Naive thymus-derived CD8-positive, alpha-beta T cell (primary cell): ENCODE data around the gene KLHL20. TPM values are rescaled to one million over a fixed set of nuclear protein-coding genes. Genes with fewer than 3 reads are reported as not detected.
"Not testable (repeated sequence)": the region's sequence is repeated elsewhere in the genome, so short reads cannot be mapped to it uniquely, and the experiment has no call there.

Experiments used
- ATAC-seq, 2 donors: fragments of 150-1000 bp; cut with Tn5 transposase in 1 of 2; sonication (Bioruptor Pico), chemical (Tn5 transposase) in 1 of 2; 1 replicate in 1 of 2; 2 replicates in 1 of 2; pipeline ENCODE4 v1.10.0; 2021; ENCODE audit warnings: mild to moderate bottlenecking in 2 of 2, moderate library complexity in 2 of 2
- POLR2A ChIA-PET: fragments of 350-600 bp; sonication (Branson Sonifier 250); formaldehyde crosslinking; loops from one replicate; lab custom pipeline; 2021; ENCODE audit warnings: antibody characterized with exemption; lab: Charles Lee
- DNase-seq, 10 donors: peaks; one replicate each; pipeline versions ENCODE4 v3.0.0 to v3.0.0-alpha.2; 2020 to 2022
- H3K27ac Mint-ChIP-seq, 10 donors: one replicate each; pipeline ENCODE4 v1.8.0; 2020 to 2022; ENCODE audit warnings: mild to moderate bottlenecking in 10 of 10, mixed read lengths in 10 of 10, moderate library complexity in 4 of 10, inconsistent platforms in 1 of 10
- H3K27me3 Mint-ChIP-seq, 5 donors: one replicate each; pipeline ENCODE4 v1.8.0; 2021 to 2022; ENCODE audit warnings: mixed read lengths in 5 of 5
- H3K36me3 Mint-ChIP-seq, 3 donors: one replicate each; pipeline ENCODE4 v1.8.0; 2020 to 2022; ENCODE audit warnings: mixed read lengths in 3 of 3, mild to moderate bottlenecking in 2 of 3, inconsistent platforms in 1 of 3
- H3K4me1 Mint-ChIP-seq, 4 donors: one replicate each; pipeline ENCODE4 v1.8.0; 2021 to 2022; ENCODE audit warnings: mixed read lengths in 4 of 4
- H3K4me3 Mint-ChIP-seq, 10 donors: one replicate each; pipeline ENCODE4 v1.8.0; 2020 to 2022; ENCODE audit warnings: mild to moderate bottlenecking in 10 of 10, mixed read lengths in 10 of 10, moderate library complexity in 6 of 10, inconsistent platforms in 1 of 10
- H3K9me3 Mint-ChIP-seq, 9 donors: one replicate each; pipeline ENCODE4 v1.8.0; 2020 to 2022; ENCODE audit warnings: mixed read lengths in 9 of 9, mild to moderate bottlenecking in 3 of 9, inconsistent platforms in 1 of 9, moderate library complexity in 1 of 9
- polyA plus RNA-seq, 3 donors: library from polyadenylated mRNA; unstranded; fragments of 300-500 nt; fragmentation: Illumina TruSeq; gene quantifications; one replicate each; pipeline ENCODE4 v1.2.3, GENCODE V29; 2021
- total RNA-seq, 8 experiments: library from RNA in 2 of 8; stranded (reverse) in 2 of 8; gene quantifications; one replicate each; pipeline ENCODE4 v1.2.3 and lab custom pipeline; 2021 to 2026

The KLHL20 gene
- total and polyA plus RNA-seq, 5 experiments from 2014 or later, result 21.1 to 40.8 (median 27.1) TPM

DNA sequence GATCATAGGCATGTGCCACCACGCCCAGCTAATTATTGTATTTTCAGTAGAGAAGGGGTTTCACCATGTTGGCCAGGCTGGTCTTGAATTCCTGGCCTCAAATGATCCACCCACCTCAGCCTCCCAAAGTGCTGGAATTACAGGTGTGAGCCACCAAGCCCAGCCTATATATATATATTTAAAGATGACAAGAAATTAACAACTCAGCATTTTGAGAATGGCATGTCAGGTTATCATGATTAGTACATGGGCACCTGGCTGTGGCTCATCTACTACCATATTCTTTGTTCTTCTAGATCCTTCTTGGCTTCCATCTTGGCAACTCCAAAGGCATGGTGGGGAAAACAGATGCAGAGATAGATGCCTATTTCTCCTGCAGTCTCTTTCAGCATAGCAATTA lies 85.2 kb downstream of the KLHL20 start:
- DNase-seq, ATAC-seq, POLR2A ChIA-PET, H3K9me3 Mint-ChIP-seq, H3K4me3 Mint-ChIP-seq, H3K4me1 Mint-ChIP-seq, H3K27me3 Mint-ChIP-seq, H3K27ac Mint-ChIP-seq: not testable (repeated sequence)
- H3K36me3 Mint-ChIP-seq, result peaks cover 0 to 50% (median 20%) of the 10 kb centered on the region in 3 donors

- POLR2A ChIA-PET, result no interaction called here
- Mint-ChIP-seq H3K36me3 (peaks cover 4 to 67% (median 21%) of the 10 kb centered on the region in 3 donors), H3K27me3 (no peaks in the 10 kb centered on the region), H3K4me1 (no peaks in the 10 kb centered on the region), H3K9me3 (no peaks in the 10 kb centered on the region), H3K4me3 (no peak overlapping the region), H3K27ac (no peak overlapping the region)
- ATAC-seq (no peak), DNase-seq (no peak)
These were observed 88.2 kb downstream of the KLHL20 start for GRCh38 chr1:173802961-173803360.

DNA sequence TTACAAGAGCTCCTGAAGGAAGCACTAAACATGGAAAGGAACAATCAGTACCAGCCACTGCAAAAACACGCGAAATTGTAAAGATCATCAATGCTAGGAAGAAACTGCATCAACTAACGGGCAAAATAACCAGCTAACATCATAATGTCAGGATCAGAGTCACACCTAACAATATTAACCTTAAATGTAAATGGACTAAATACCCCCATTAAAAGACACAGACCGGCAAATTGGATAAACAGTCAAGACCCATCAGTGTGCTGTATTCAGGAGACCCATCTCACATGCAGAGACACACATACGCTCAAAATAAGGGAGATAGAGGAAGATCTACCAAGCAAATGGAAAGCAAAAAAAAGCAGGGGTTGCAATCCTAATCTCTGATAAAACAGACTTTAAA lies 98.9 kb downstream of the KLHL20 start:
- H3K9me3 Mint-ChIP-seq, H3K27me3 Mint-ChIP-seq, DNase-seq, H3K4me3 Mint-ChIP-seq, ATAC-seq, POLR2A ChIA-PET: not testable (repeated sequence)
- H3K4me1 Mint-ChIP-seq, result peaks cover 21 to 51% (median 38%) of the 10 kb centered on the region in 4 donors
- H3K36me3 Mint-ChIP-seq, result peaks cover 16 to 38% (median 31%) of the 10 kb centered on the region in 3 donors
- peak overlapping the region in 3 of 10 donors; percentile 22 to 35 (median 27) for H3K27ac Mint-ChIP-seq

- no peak for DNase-seq
- POLR2A ChIA-PET, result no interaction called here
- H3K4me1 Mint-ChIP-seq, result peaks cover 39 to 65% (median 55%) of the 10 kb centered on the region in 4 donors
- peaks cover 4 to 24% (median 15%) of the 10 kb centered on the region in 3 donors for H3K36me3 Mint-ChIP-seq
- no peak for ATAC-seq
- no peak overlapping the region for H3K4me3 Mint-ChIP-seq
- H3K27ac Mint-ChIP-seq, result peak overlapping the region in 1 of 10 donors; percentile 46
- H3K9me3 Mint-ChIP-seq, result no peaks in the 10 kb centered on the region
- H3K27me3 Mint-ChIP-seq, result no peaks in the 10 kb centered on the region
These were observed 103.7 kb downstream of the KLHL20 start for GRCh38 chr1:173818459-173818858.

DNA sequence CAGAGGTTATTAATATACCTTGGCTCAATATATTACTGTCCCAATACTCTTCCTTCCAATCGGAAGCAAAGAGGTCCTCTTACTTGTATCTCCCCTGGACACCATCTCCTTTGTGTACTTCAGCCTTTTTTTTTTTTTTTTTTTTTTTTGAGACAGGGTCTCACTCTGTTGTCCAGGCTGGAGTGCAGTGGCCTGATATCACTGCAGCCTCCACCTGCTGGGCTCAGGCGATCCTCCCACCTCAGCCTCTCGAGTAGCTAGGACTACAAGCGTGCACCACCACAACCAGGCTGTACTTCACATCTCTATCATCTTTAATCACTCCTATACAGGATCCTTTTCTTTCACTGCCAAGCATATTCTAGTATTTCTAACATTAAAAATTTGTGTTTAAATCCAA lies 106.9 kb downstream of the KLHL20 start:
- no peak for ATAC-seq
- no peak for DNase-seq
- Mint-ChIP-seq H3K4me3 (peak overlapping the region in 4 of 10 donors; percentile 7 to 50 (median 21)), H3K27me3 (no peaks in the 10 kb centered on the region), H3K27ac (no peak overlapping the region), H3K4me1 (peaks cover 32 to 56% (median 50%) of the 10 kb centered on the region in 4 donors), H3K36me3 (peaks cover 9 to 21% (median 10%) of the 10 kb centered on the region in 3 donors), H3K9me3 (no peaks in the 10 kb centered on the region)
- POLR2A ChIA-PET, result no interaction called here

DNA sequence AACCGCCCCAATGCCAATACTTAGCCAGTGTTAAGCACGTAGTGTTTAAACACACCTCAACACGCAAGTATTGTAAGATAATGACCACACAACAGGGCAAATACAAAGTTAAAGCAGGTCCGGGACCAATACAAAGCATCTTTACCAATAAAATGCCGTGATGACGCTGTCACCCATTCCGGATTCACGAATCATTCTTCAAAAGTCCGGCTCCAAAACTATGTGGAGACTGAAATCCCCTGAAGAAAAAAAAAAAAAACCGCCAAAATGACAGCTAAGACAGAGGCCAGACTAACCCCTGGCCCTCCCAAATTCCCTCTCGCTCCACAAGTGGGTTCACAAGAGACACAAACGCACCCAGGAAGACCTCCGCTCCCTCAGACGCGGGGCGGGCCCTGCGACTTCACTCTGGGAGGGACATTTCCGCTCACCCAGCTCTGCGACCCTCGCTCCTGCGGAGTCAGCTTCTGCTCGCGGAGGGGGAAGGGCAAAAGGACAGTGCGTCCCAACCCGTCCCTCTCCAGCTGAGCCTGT lies 109.1 kb downstream of the KLHL20 start:
- Mint-ChIP-seq H3K27me3 (no peaks in the 10 kb centered on the region), H3K9me3 (no peaks in the 10 kb centered on the region), H3K27ac (peak overlapping the region; percentile 92 to 98 (median 96)), H3K36me3 (peaks cover 2 to 20% (median 5%) of the 10 kb centered on the region in 3 donors), H3K4me1 (peaks cover 25 to 62% (median 48%) of the 10 kb centered on the region in 4 donors), H3K4me3 (peak overlapping the region; percentile 91 to 99 (median 98))
- ATAC-seq (peak; percentile 17 to 43), DNase-seq (peak in 2 of 10 donors; percentile 2 to 8)
- POLR2A ChIA-PET, result interaction anchor here (0.8 to 3.6 kb wide), 9 partner anchors 23 to 1176 kb away, joined by 3 to 47 read pairs (median 6); partner anchors contain the start of genes CACYBP, GAS5, KLHL20 and PRDX6

GRCh38 chr1:173824315-173825081 lies 109.7 kb downstream of the KLHL20 start, which contains the start of the genes CENPL and DARS2:
TSS of gene CENPL (minus strand) at chr1:173824883. CDS start at chr1:173811299, 13,584 bp downstream.
TSS of gene DARS2 (plus strand) at chr1:173824673. CDS start at chr1:173825230, 557 bp downstream.
- peak within 1 kb of the TSS; percentile 92 to 98 (median 96) for H3K27ac Mint-ChIP-seq
- ATAC-seq (peak; percentile 89 to 91), DNase-seq (peak; percentile 74 to 94 (median 90))
- no peaks in the 10 kb centered on the region for H3K27me3 Mint-ChIP-seq
- POLR2A ChIA-PET, result interaction anchor here (0.5 to 3.6 kb wide), 10 partner anchors 10 to 1175 kb away, joined by 3 to 47 read pairs (median 6); partner anchors contain the start of genes CACYBP, GAS5, KLHL20 and PRDX6
- H3K4me3 Mint-ChIP-seq, result peak within 1 kb of the TSS; percentile 91 to 99 (median 98)
- no peaks in the 10 kb centered on the region for H3K9me3 Mint-ChIP-seq
- peaks cover 2 to 21% (median 5%) of the 10 kb centered on the region in 3 donors for H3K36me3 Mint-ChIP-seq
- peaks cover 28 to 62% (median 50%) of the 10 kb centered on the region in 4 donors for H3K4me1 Mint-ChIP-seq

DNA sequence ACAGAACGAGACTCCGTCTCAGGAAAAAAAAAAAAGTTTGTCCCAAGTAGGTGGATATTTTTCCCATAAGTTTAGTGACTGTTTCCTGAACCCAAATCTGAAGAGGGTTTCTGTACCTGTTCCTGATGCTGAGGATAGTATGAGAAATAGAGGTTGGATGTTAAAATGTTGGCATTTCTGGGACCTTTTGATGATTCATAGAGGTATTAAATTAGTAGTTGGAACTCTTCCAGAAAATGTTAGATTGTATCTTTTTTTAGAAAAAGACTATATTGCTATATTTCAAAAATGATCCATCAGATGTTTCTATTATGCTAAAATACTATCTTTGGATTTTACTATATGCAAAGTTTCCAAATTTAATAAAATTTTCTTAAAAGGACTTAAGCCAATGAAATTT lies 112.8 kb downstream of the KLHL20 start:
- no peak for DNase-seq
- no peaks in the 10 kb centered on the region for H3K27me3 Mint-ChIP-seq
- peak overlapping the region in 1 of 10 donors; percentile 18 for H3K4me3 Mint-ChIP-seq
- H3K27ac Mint-ChIP-seq, result peak overlapping the region in 1 of 10 donors; percentile 35
- POLR2A ChIA-PET, result no interaction called here
- H3K36me3 Mint-ChIP-seq, result peaks cover 5 to 33% (median 7%) of the 10 kb centered on the region in 3 donors
- H3K4me1 Mint-ChIP-seq, result peaks cover 17 to 44% (median 33%) of the 10 kb centered on the region in 4 donors
- no peak for ATAC-seq
- H3K9me3 Mint-ChIP-seq, result no peaks in the 10 kb centered on the region

DNA sequence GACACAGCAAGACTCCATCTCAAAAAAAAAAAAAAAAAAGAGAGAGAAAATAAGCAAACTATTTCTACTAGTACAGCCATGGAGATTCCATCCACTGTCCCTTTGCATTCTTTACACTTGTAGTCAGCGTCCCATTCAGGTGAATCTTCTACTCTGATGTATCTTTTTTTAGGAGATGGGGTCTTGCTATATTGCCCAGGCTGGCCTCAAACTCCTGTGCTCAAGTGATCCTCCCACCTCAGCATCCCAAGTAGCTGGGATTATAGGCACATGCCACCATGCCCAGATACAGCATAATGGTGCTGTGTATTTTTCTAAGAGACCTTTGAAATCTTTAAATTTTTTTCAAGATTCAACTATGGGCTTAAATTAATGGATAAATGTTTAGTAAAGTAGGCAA lies 118.0 kb downstream of the KLHL20 start:
- H3K36me3 Mint-ChIP-seq, result peaks cover 0 to 67% (median 13%) of the 10 kb centered on the region in 3 donors
- no peak for ATAC-seq
- no peak overlapping the region for H3K27ac Mint-ChIP-seq
- no peak overlapping the region for H3K4me3 Mint-ChIP-seq
- H3K4me1 Mint-ChIP-seq, result peaks cover 0 to 6% (median 4%) of the 10 kb centered on the region in 4 donors
- DNase-seq, result no peak
- no peaks in the 10 kb centered on the region for H3K27me3 Mint-ChIP-seq
- H3K9me3 Mint-ChIP-seq, result no peaks in the 10 kb centered on the region
- POLR2A ChIA-PET, result interaction anchor here (0.7 kb wide), 1 partner anchor 264 kb away, joined by 4 read pairs; no protein-coding TSS in a partner anchor

Other genes starting within 250 kb of the KLHL20 start
- gene PRDX6, start 237.6 kb upstream of the KLHL20 start, total RNA-seq, result 100 to 1,000 TPM; 109 to 115 TPM
- gene PRDX6, start 237.6 kb upstream of the KLHL20 start, polyA plus RNA-seq, result 100 to 1,000 TPM; 181 to 269 (median 189) TPM
- gene SLC9C2, start 111.9 kb upstream of the KLHL20 start, total RNA-seq, result not detected
- not detected for gene SLC9C2, start 111.9 kb upstream of the KLHL20 start, polyA plus RNA-seq
- not detected for gene TEX50, start 79.6 kb upstream of the KLHL20 start, total RNA-seq
- gene TEX50, start 79.6 kb upstream of the KLHL20 start, polyA plus RNA-seq, result not detected
- not detected for gene ANKRD45, start 45.1 kb upstream of the KLHL20 start, total RNA-seq
- gene ANKRD45, start 45.1 kb upstream of the KLHL20 start, polyA plus RNA-seq, result not detected
- gene DARS2, start 109.7 kb downstream of the KLHL20 start, total RNA-seq, result 10 to 100 TPM; 12.6 TPM
- gene DARS2, start 109.7 kb downstream of the KLHL20 start, polyA plus RNA-seq, result 10 to 100 TPM in 1 of 3 donors, 1 to 10 TPM in 2; 6.7 to 12.1 (median 7.3) TPM
- 10 to 100 TPM; 14.2 to 16.6 TPM for gene CENPL, start 109.9 kb downstream of the KLHL20 start, total RNA-seq
- gene CENPL, start 109.9 kb downstream of the KLHL20 start, polyA plus RNA-seq, result 1 to 10 TPM; 4.4 to 9.2 (median 7.0) TPM
- gene GAS5, start 153.0 kb downstream of the KLHL20 start, total RNA-seq, result 1,000 to 10,000 TPM; 1,055 to 1,075 TPM
- 100 to 1,000 TPM; 503 to 660 (median 547) TPM for gene GAS5, start 153.0 kb downstream of the KLHL20 start, polyA plus RNA-seq
- gene ZBTB37, start 153.4 kb downstream of the KLHL20 start, total RNA-seq, result 10 to 100 TPM; 27.9 to 28.8 TPM
- 1 to 10 TPM; 1.9 to 2.1 (median 1.9) TPM for gene ZBTB37, start 153.4 kb downstream of the KLHL20 start, polyA plus RNA-seq
- gene SERPINC1, start 202.3 kb downstream of the KLHL20 start, total RNA-seq, result under 1 TPM in 1 of 2 experiments, not detected in 1; 0.44 TPM
- gene SERPINC1, start 202.3 kb downstream of the KLHL20 start, polyA plus RNA-seq, result under 1 TPM in 1 of 3 donors, not detected in 2; 0.80 TPM